Activated T-cell treated with anti-CD3 and anti-CD28 coated beads, Interleukin-2, amount 50 U/mL, for 48 hours (primary cell): ENCODE measurements around the gene NME4.
"Not testable (repeated sequence)": the region's sequence is repeated elsewhere in the genome, so short reads cannot be mapped to it uniquely, and the experiment has no call there.

Experiments
- DNase-seq, 2 experiments: peaks; one replicate each; pipeline ENCODE4 v3.0.0-alpha.2; 2020

Gene NME4

GRCh38 chr16:399340-400019 lies 2.5 kb downstream of the NME4 start:
- no peak for DNase-seq

- DNase-seq: no peak
Measured at GRCh38 chr16:400061-400591, 3.1 kb downstream of the NME4 start.

GRCh38 chr16:401468-402348 lies 4.7 kb downstream of the NME4 start, which contains the start of gene DECR2:
Gene DECR2, plus strand, starts transcription at chr16:401885. Its CDS starts 79 bp downstream, at chr16:401964.
- DNase-seq: peak; percentile 99

GRCh38 chr16:404971-405486 lies 8.0 kb downstream of the NME4 start:
- DNase-seq: no peak

GRCh38 chr16:405548-406506 lies 8.8 kb downstream of the NME4 start:
- DNase-seq: no peak

- DNase-seq: no peak
Measured at GRCh38 chr16:407253-407652, 10.3 kb downstream of the NME4 start.

GRCh38 chr16:410516-411178 lies 13.6 kb downstream of the NME4 start:
- DNase-seq: no peak

GRCh38 chr16:411576-412265 lies 14.7 kb downstream of the NME4 start:
- DNase-seq: no peak

- DNase-seq: no peak
Measured at GRCh38 chr16:414395-415169, 17.6 kb downstream of the NME4 start.

GRCh38 chr16:415170-415498 lies 18.1 kb downstream of the NME4 start:
- not testable (repeated sequence) for DNase-seq

GRCh38 chr16:422179-422578 lies 25.2 kb downstream of the NME4 start:
- not testable (repeated sequence) for DNase-seq

- no peak for DNase-seq
Measured at GRCh38 chr16:424033-424622, 27.1 kb downstream of the NME4 start.

GRCh38 chr16:424623-425081 lies 27.7 kb downstream of the NME4 start:
- DNase-seq: no peak

- peak; percentile 90 to 94 for DNase-seq
Measured at GRCh38 chr16:425082-425718, 28.2 kb downstream of the NME4 start, which contains the start of gene RAB11FIP3. Gene RAB11FIP3, plus strand, starts transcription at chr16:425649. Its CDS starts 358 bp downstream, at chr16:426007.

- no peak for DNase-seq
Measured at GRCh38 chr16:425740-426114, 28.7 kb downstream of the NME4 start.

- peak; percentile 35 to 44 for DNase-seq
Measured at GRCh38 chr16:426115-426905, 29.3 kb downstream of the NME4 start.

GRCh38 chr16:426906-427249 lies 29.9 kb downstream of the NME4 start:
- DNase-seq: peak; percentile 24 to 30

GRCh38 chr16:427250-427649 lies 30.3 kb downstream of the NME4 start:
- DNase-seq: no peak

GRCh38 chr16:430904-431303 lies 33.9 kb downstream of the NME4 start:
- DNase-seq: no peak
